PC-3 (cell line): ENCODE data around the gene TIE1. TPM values are rescaled to one million over a fixed set of nuclear protein-coding genes. Genes with fewer than 3 reads are reported as not detected.
A peak's percentile ranks its signal among the peaks of the same experiment; 100 is the strongest.

ENCODE experiments used
- ATAC-seq: fragments of 200-7000 bp; cut with Tn5 transposase; 2 replicates; pipeline ENCODE4 v1.9.1; 2020; ENCODE audit warnings: mild to moderate bottlenecking, moderate library complexity
- Bru-seq: library from RNA; stranded (reverse); fragments of 400-500 nt; gene quantifications from one replicate; lab custom pipeline; 2021; lab: Mats Ljungman, UMichigan
- BruChase-seq, 2 experiments: library from RNA; stranded (reverse); fragments of 400-500 nt; gene quantifications; one replicate each; lab custom pipeline; 2021; lab: Mats Ljungman, UMichigan
- BruUV-seq: library from RNA; stranded (reverse); fragments of 400-500 nt; replicated peaks from 2 replicates; lab custom pipeline; 2021; lab: Mats Ljungman, UMichigan
- CTCF ChIA-PET: fragments of 300-600 bp; sonication (Branson Sonifier 250); formaldehyde crosslinking; loops from one replicate; lab custom pipeline; 2022; ENCODE audit warnings: antibody characterized with exemption; lab: Charles Lee
- POLR2A ChIA-PET: fragments of 300-600 bp; sonication (Branson Sonifier 250); formaldehyde crosslinking; loops from one replicate; lab custom pipeline; 2022; ENCODE audit warnings: antibody characterized with exemption; ENCODE audit not compliant: unreplicated experiment; lab: Charles Lee
- DNase-seq: peaks from one replicate; pipeline ENCODE4 v3.0.0-alpha.2; 2015
- H2AFZ ChIP-seq: fragments of 300-600 bp; sonication (generic); 2 replicates; pipeline ENCODE4 v1.6.0; 2016; ENCODE audit warnings: antibody characterized with exemption, low read length
- H3F3A ChIP-seq: fragments of 300-600 bp; sonication (generic); one replicate; pipeline ENCODE4 v1.6.0; 2017; ENCODE audit warnings: antibody characterized with exemption, low read length, control low read depth, mild to moderate bottlenecking; ENCODE audit not compliant: unreplicated experiment
- H3K27ac ChIP-seq: fragments of 300-600 bp; sonication (generic); 2 replicates; pipeline ENCODE4 v1.5.1; 2016; ENCODE audit warnings: mild to moderate bottlenecking, low read length
- H3K27me3 ChIP-seq: fragments of 300-600 bp; sonication (generic); 2 replicates; pipeline ENCODE4 v1.6.1; 2016; ENCODE audit warnings: low read length, mixed read lengths
- H3K36me3 ChIP-seq: fragments of 300-600 bp; sonication (generic); 2 replicates; pipeline ENCODE4 v1.6.1; 2016; ENCODE audit warnings: low read depth, mixed run types, low read length, mixed read lengths
- H3K4me1 ChIP-seq: fragments of 300-600 bp; sonication (generic); 2 replicates; pipeline ENCODE4 v1.5.1; 2016; ENCODE audit warnings: low read length; ENCODE audit not compliant: insufficient read depth
- H3K4me2 ChIP-seq: fragments of 300-600 bp; sonication (generic); 2 replicates; pipeline ENCODE4 v1.6.0; 2016; ENCODE audit warnings: low read length
- H3K4me3 ChIP-seq: fragments of 300-600 bp; sonication (generic); 2 replicates; pipeline ENCODE4 v1.5.1; 2016; ENCODE audit warnings: mild to moderate bottlenecking, low read length, mixed read lengths
- H3K79me2 ChIP-seq: fragments of 300-600 bp; sonication (generic); 2 replicates; pipeline ENCODE4 v1.6.1; 2017; ENCODE audit warnings: low read length, mixed read lengths
- H3K9ac ChIP-seq: fragments of 300-600 bp; sonication (generic); 2 replicates; pipeline ENCODE4 v1.6.0; 2016; ENCODE audit warnings: mild to moderate bottlenecking, low read length
- H3K9me2 ChIP-seq: fragments of 300-600 bp; sonication (generic); replicated peaks from 2 replicates; pipeline ENCODE4 v1.6.1; 2016; ENCODE audit warnings: mixed run types, low read length, mixed read lengths
- H3K9me3 ChIP-seq: fragments of 300-600 bp; sonication (generic); 2 replicates; pipeline ENCODE4 v1.6.1; 2016; ENCODE audit warnings: low read length, mixed read lengths
- H4K20me1 ChIP-seq: fragments of 300-600 bp; sonication (generic); 2 replicates; pipeline ENCODE4 v1.6.1; 2016; ENCODE audit warnings: low read length, mixed read lengths
- EZH2 ChIP-seq: fragments of 300-600 bp; sonication (generic); IDR thresholded peaks from one replicate; pipeline ENCODE4 v1.6.1; 2017; ENCODE audit warnings: antibody characterized with exemption, mild to moderate bottlenecking, low read length; ENCODE audit not compliant: unreplicated experiment
- EZH2phosphoT487 ChIP-seq: fragments of 300-600 bp; sonication (generic); IDR thresholded peaks from 2 replicates; pipeline ENCODE4 v1.6.1; 2018; ENCODE audit warnings: mild to moderate bottlenecking, antibody characterized with exemption, low read length, borderline replicate concordance
- intact Hi-C: fragments of 100-400 bp; cut with micrococcal nuclease; formaldehyde crosslinking; loops from 2 replicates; pipeline ENCODE4 v1.9.0; 2023
- long read RNA-seq: library from polyadenylated mRNA; unstranded; transcript quantifications from one replicate; pipeline ENCODE4 v2.0.0, GENCODE V29; 2021; ENCODE audit not compliant: unreplicated experiment
- total RNA-seq: library from RNA; depleted of rRNA; stranded (reverse); fragments of >200 nt; gene quantifications from 2 replicates; pipeline ENCODE4 v1.2.3, GENCODE V29; 2014; rRNA removed
- TF ChIP-seq, protein P1 (sequence below): fragments of 300-600 bp; sonication (generic); conservative IDR thresholded peaks from 2 replicates; pipeline ENCODE4 v1.5.1; 2017; ENCODE audit warnings: antibody characterized with exemption, low read depth, mild to moderate bottlenecking, low read length

TIE1 gene
- total RNA-seq (1.5 and 1.8 TPM in 2 replicates), Bru-seq, nascent RNA (percentile 4 among the genes with signal in this experiment), BruChase-seq, experiment 1, labeled RNA remaining after a 6-hour chase (percentile 2 among the genes with signal in this experiment), BruChase-seq, experiment 2, labeled RNA remaining after a 2-hour chase (percentile 6 among the genes with signal in this experiment)
- long read RNA-seq, result 0 reads

DNA sequence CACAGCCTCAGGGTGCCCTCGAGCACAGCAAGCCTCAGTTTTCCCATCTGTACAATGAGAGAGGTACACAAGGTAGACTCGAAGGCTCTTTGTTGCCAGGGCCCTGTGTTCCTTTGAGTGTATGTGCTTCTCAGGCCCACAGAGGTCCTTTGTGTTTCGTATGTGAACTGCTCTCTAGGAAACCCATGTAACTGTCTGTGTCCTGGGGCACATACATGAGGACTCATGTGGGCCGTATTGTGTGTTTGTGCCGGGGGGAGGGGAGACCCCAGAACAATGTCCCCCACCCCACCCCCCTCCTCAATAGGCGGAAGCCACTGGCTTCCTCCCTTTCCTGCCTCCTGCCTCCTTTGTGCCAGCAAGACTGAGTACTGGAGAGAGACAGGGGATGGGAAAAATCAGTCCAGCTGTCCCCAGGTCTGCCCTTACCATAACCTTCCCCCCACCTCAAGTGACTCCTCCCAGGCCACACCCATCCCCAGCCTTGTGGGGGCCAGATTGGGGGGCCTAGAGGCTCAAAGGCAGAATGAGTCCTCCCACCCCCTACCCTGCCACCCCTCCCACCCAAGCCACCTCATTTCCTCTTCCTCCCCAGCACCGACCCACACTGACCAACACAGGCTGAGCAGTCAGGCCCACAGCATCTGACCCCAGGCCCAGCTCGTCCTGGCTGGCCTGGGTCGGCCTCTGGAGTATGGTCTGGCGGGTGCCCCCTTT lies at the start of gene TIE1:
TSS of gene TIE1 (plus strand) at position 605 of the 717 bp plus-strand sequence. CDS start at position 695, 90 bp downstream.
- ATAC-seq (no peak), DNase-seq (no peak)
- Histone ChIP-seq H3K27me3 (no peaks in the 10 kb centered on the region), H3K79me2 (no peaks in the 10 kb centered on the region), H3K9me2 (no peaks in the 10 kb centered on the region), H3K4me2 (no peak within 1 kb of the TSS), H2AFZ (no peak within 1 kb of the TSS), H3F3A (no peaks in the 10 kb centered on the region), H3K27ac (no peak within 1 kb of the TSS), H3K4me3 (no peak within 1 kb of the TSS), H3K9me3 (no peaks in the 10 kb centered on the region), H3K36me3 (no peaks in the 10 kb centered on the region), H4K20me1 (no peaks in the 10 kb centered on the region), H3K4me1 (peaks cover under 1% of the 10 kb centered on the region; the same call in 1 of the 2 replicates), H3K9ac (no peak within 1 kb of the TSS)
- ChIA-PET POLR2A (no interaction called here), CTCF (no interaction called here)
- intact Hi-C loops, result no loop called here
- TF ChIP-seq EZH2phosphoT487, result no peak
- no peak for TF ChIP-seq EZH2
- TF ChIP-seq, protein P1, sequence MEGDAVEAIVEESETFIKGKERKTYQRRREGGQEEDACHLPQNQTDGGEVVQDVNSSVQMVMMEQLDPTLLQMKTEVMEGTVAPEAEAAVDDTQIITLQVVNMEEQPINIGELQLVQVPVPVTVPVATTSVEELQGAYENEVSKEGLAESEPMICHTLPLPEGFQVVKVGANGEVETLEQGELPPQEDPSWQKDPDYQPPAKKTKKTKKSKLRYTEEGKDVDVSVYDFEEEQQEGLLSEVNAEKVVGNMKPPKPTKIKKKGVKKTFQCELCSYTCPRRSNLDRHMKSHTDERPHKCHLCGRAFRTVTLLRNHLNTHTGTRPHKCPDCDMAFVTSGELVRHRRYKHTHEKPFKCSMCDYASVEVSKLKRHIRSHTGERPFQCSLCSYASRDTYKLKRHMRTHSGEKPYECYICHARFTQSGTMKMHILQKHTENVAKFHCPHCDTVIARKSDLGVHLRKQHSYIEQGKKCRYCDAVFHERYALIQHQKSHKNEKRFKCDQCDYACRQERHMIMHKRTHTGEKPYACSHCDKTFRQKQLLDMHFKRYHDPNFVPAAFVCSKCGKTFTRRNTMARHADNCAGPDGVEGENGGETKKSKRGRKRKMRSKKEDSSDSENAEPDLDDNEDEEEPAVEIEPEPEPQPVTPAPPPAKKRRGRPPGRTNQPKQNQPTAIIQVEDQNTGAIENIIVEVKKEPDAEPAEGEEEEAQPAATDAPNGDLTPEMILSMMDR, result no peak
- BruUV-seq, result no TSS peak

DNA sequence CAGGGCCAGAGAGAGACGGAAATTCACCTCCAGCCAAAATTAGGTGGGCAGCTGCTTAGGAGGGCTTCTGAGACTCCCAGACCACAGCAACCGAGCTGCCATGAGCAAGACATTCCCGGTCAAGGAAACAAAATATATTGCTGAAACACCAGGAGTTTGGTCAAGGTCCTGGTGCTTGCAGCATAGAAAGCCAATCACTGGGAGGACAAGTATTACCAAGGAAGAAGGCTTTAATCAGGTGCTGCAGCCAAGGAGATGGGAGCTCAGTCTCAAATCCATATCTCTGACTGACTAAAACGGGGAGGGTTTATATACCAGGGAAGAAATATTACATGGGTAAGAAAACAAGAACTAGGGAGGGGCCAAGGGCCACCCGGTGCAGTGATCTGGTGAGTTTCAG lies 49.8 kb upstream of the TIE1 start:
- intact Hi-C loops, result no loop called here
- TF ChIP-seq EZH2 (no peak), EZH2phosphoT487 (no peak)
- TF ChIP-seq, protein P1, result no peak
- H3K27ac ChIP-seq, result no peak overlapping the region
- no peaks in the 10 kb centered on the region for H3K4me1 ChIP-seq
- H3K9ac ChIP-seq, result no peak overlapping the region
- BruUV-seq, result no TSS peak
- H3K9me3 ChIP-seq, result peaks cover 22% of the 10 kb centered on the region
- H3K27me3 ChIP-seq, result no peaks in the 10 kb centered on the region
- no peaks in the 10 kb centered on the region for H3K79me2 ChIP-seq
- H3K36me3 ChIP-seq, result no peaks in the 10 kb centered on the region
- no peaks in the 10 kb centered on the region for H3F3A ChIP-seq
- ChIA-PET POLR2A (no interaction called here), CTCF (no interaction called here)
- no peak overlapping the region for H3K4me2 ChIP-seq
- ATAC-seq (no peak), DNase-seq (no peak)
- no peak overlapping the region for H3K4me3 ChIP-seq
- no peaks in the 10 kb centered on the region for H4K20me1 ChIP-seq
- H2AFZ ChIP-seq, result no peak overlapping the region
- H3K9me2 ChIP-seq, result no peaks in the 10 kb centered on the region

DNA sequence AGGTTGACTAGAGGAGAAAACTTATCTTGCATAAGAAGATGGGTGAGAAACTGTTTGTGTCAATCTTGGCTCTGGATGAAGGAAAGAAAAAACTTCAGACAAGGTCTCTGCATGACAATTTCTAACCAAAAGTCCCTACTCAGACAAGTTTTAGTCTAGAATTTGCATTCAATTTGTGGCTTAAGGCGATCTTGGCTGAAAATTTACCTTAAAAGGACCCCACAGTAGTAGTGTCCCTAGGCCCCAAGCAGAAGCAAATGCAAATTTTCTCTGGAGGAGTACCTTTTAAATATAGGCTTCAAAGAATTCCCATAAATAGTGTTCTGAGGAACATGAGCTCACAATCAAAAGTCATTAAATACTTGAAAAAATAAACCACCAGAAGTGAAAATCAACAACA lies 48.6 kb upstream of the TIE1 start:
- Histone ChIP-seq H2AFZ (no peak overlapping the region), H3F3A (no peaks in the 10 kb centered on the region), H3K36me3 (no peaks in the 10 kb centered on the region), H3K9me2 (no peaks in the 10 kb centered on the region), H3K27ac (no peak overlapping the region), H3K27me3 (no peaks in the 10 kb centered on the region), H3K9me3 (peaks cover 12% of the 10 kb centered on the region), H3K4me2 (no peak overlapping the region), H3K4me1 (no peaks in the 10 kb centered on the region), H3K4me3 (no peak overlapping the region), H3K9ac (no peak overlapping the region), H4K20me1 (no peaks in the 10 kb centered on the region), H3K79me2 (no peaks in the 10 kb centered on the region)
- DNase-seq (no peak), ATAC-seq (no peak)
- BruUV-seq, result no TSS peak
- CTCF ChIA-PET, result no interaction called here
- POLR2A ChIA-PET, result no interaction called here
- TF ChIP-seq EZH2phosphoT487 (no peak), EZH2 (no peak)
- TF ChIP-seq, protein P1, result no peak
- intact Hi-C loops, result no loop called here
